A549 treated with AZD9567 at 1 μM for 4 hours (cell line): ENCODE data around the gene HNRNPDL. TPM values are rescaled to one million over a fixed set of nuclear protein-coding genes. Genes with fewer than 3 reads are reported as not detected.

Experiments used
- total RNA-seq: library from RNA; stranded (reverse); fragments of 200-300 nt; extraction: Qiagen RNA extraction; gene quantifications from 5 replicates; pipeline ENCODE4 v1.2.3, GENCODE V29; 2022; ENCODE audit not compliant: insufficient read depth

The HNRNPDL gene
- 181 to 336 TPM (median 244 TPM) in 5 replicates for total RNA-seq

GRCh38 chr4:82430193-82430963 is at the start of gene HNRNPDL, which contains the start of gene ENOPH1:
Gene HNRNPDL (minus strand): TSS chr4:82430462. CDS start chr4:82429690, 772 bp downstream.
Gene ENOPH1 (plus strand): TSS chr4:82430590. CDS start chr4:82430830, 240 bp downstream.

DNA sequence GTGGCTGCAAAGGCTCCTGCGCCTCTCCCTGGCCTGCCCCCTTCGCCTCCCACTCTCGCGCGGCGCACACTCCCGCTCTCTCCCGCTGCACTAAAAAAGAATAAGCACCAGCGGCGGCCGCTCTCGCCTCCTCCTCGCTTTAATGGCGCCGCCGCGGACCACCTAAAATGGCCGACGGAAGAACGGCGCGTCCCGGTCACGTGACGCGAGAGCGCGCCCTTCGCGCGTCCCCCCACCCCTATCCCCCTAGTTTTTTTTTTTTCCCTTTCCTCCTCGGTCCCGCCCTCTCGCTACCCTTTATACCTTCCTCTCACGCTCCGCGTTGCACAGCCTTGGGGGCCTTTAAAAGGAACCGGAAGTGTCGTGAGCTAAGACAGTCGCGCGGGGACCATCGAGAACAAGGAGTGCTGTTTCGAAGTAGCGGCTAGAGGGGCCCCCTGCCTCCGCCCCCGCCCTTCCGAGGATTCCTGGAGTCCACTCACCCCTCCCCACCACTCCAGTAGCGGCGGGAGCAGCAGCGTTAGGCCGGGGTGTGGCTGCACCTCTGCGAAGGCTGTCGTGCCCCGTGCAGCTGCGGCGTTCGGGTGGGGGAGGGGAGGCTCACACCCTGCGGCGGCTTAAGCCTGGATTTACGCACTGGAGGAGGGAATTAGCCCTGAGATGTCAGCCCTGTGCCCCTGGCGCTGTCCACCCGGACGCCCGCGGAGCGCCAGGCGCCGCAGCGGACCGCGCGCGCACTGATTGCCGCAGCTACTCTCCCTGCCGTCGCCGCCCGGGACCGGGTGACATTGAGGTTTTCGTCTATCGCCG is 56.2 kb downstream of the HNRNPDL start, which contains the start of gene HNRNPD:
TSS of gene HNRNPD (minus strand) at position 176 of the 810 bp plus-strand sequence. CDS start 313 bp downstream, outside the sequence.

Other genes starting within 250 kb of the HNRNPDL start
- 210 to 262 TPM (median 211 TPM) in 5 replicates for gene HNRNPD, start 56.5 kb downstream of the HNRNPDL start, total RNA-seq
- 27.6 to 35.8 TPM (median 32.1 TPM) in 5 replicates for gene ENOPH1, start 128 bp upstream of the HNRNPDL start, total RNA-seq
- 0.65 to 1.6 TPM (median 1.1 TPM) in 5 replicates for gene TMEM150C, start 131.5 kb upstream of the HNRNPDL start, total RNA-seq